Cardiac fibroblast (primary cell): ENCODE measurements around the gene FN1.

Experiments
- DNase-seq, 2 donors: peaks; one replicate each; pipeline versions ENCODE4 v3.0.0 to v3.0.0-alpha.2; 2010; ENCODE audit warnings: low read depth in 2 of 2
- H3K4me3 ChIP-seq, 2 donors: replicated peaks in 1 of 2; 1 replicate in 1 of 2; 2 replicates in 1 of 2; pipeline ENCODE4 v1.5.1; 2011; ENCODE audit warnings: low read depth in 2 of 2, low read length in 2 of 2, mild to moderate bottlenecking in 2 of 2, moderate library complexity in 1 of 2
- CTCF ChIP-seq: IDR thresholded peaks from one replicate; pipeline ENCODE4 v1.5.1; 2011; ENCODE audit warnings: low read depth, mild to moderate bottlenecking, low read length, inconsistent platforms

FN1 gene

DNA sequence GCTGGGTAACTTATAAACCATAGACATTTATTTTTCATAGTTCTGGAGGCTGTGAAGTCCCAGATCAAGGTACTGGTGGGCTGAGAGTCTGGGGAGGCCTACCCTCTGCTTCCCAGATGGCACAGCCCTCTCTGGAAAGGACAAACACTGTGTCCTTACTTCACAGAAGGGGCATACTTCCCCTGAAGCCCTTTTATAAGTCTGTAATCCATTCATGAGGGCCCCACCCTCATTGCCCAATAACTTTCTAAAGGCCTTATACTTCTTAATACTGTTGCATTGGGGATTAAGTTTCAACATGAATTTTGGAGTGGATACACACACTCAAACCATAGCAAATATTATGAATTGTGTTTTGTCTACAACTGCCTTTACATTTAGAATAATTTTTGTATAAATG, 88.0 kb downstream of the FN1 start:
- no peak for DNase-seq

DNA sequence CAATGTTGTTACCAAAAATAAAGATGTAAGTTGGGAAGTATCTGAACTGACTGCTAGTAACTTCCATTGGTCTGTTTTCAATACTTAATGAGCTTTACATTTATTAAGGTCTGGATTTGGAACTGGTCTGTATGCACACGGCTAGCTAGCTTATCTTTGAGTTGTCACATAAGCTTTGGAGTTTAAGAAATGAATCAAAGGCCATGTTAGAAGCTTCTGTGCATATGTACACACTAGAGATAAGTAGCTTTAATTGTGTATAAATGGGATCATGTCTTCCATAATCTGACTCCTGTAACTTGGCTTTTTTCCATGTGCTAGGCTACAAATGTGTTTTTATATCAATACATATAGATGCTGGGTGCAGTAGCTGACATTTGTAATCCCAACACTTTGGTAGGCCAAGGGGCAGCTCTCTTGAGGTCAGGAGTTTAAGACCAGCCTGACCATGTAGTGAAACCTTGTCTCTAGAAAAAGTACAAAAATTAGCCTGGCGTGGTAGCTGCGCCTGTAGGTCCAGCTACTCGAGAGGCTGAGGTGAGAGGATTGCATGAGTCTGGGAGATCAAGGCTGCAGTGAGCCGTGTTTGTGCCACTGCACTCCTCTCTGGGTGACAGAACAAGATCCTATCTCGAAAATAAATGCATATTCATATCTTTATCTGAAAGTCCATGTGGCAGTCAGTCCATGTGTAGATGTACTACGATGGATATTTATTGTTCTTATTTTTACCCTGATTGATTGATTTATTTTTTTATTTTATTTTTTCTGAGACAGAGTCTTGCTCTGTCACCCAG, 96.8 kb downstream of the FN1 start:
- TF ChIP-seq CTCF: no peak
- no peak overlapping the region for H3K4me3 ChIP-seq
- DNase-seq: no peak

More for the DNA sequence above, 88.0 kb downstream of the FN1 start:
- TF ChIP-seq CTCF: no peak
- H3K4me3 ChIP-seq: no peak overlapping the region

DNA sequence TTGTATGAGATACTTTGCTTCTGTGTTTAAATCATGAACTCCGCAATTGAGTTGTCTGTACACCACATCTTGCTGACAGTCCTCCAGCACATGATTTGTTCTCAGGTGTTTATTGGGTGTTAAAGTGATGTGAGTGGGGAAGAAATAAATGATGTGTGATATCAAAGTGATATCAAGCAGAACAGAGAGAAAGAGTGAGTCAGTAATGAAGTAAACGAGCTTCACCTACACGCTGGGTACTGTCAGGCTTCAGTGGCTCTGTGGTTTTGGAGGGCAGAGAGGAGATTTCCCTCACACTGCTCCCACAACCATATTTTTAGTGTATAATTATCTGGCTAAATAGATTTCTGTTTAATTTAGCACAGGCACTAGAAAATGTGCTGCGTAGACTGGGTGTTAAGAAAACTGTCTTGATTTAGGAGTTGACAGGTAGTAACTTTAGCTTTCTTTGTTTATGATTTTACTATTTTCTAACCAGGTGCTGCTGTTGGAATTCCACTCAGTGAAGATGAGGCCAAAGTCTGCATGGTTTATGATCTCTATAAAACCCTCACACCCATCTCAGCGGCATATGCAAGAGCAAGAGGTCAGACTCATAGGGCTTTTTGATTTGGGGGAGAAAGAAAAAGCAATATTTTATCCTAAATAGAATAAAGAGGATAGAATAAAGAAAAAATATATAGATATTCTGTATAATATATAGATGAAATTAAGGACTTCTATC, 102.8 kb downstream of the FN1 start:
- DNase-seq: no peak
- no peak for TF ChIP-seq CTCF
- H3K4me3 ChIP-seq: no peak overlapping the region

DNA sequence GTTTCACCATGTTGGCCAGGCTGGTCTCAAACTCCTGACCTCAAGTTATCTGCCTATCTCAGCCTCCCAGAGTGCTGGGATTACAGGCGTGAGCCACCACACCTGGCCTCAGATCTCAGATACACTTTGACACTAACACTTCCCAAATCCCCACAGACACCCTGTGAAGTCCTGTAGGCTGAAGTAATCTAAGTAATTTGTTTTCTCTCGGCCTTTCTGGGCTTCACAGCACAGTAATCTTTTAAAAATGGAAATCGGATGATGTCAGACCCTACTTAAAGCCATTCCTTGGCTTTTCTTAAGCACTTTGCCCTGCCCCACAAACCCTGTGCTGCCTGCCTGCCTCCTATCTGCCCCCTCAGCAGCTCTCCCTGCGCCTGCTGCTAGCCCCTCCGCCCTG, 107.8 kb downstream of the FN1 start:
- no peak for DNase-seq
- H3K4me3 ChIP-seq: no peak overlapping the region
- no peak for TF ChIP-seq CTCF

DNA sequence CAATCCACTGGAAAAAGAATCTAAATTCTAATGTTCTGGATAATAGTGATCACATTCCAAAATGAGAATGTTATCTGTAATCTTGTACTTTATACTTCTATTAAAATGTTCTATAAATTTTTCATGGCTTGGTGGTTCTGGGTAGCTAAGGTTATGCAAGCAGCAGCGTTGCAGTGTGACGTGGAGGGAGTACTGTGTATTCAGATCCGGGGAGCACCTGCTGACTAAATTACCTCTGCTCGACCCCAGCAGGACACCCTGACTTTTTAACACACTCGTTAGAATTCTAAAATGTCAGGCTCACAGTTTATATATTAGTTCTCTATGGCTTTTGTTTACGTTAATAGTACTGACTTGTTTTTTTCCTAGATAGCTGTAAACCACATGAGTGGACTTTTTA, 111.1 kb downstream of the FN1 start:
- no peak for TF ChIP-seq CTCF
- DNase-seq: no peak
- H3K4me3 ChIP-seq: no peak overlapping the region

DNA sequence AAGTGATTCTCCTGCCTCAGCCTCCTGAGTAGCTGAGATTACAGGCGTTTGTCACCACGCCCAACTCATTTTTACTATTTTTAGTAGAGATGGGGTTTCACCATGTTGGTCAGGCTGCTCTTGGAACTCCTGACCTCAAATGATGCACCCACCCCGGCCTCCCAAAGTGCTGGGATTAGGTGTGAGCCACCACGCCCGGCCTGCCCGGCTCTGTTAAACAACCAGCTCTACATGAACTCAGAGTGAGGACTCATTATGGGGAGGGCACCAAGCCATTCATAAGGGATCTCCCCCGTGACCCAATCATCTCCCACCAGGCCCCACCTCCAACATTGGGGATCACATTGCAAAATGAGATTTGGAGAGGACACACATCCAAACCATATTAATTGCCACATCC, 115.2 kb downstream of the FN1 start:
- no peak overlapping the region for H3K4me3 ChIP-seq
- TF ChIP-seq CTCF: no peak
- DNase-seq: no peak

- TF ChIP-seq CTCF: no peak
- no peak for DNase-seq
- H3K4me3 ChIP-seq: no peak overlapping the region
Observed at GRCh38 chr2:215320102-215320501, 115.8 kb downstream of the FN1 start.
